ENCODE data around the gene WWC1. TPM values are rescaled to one million over a fixed set of nuclear protein-coding genes. Genes with fewer than 3 reads are reported as not detected.

WWC1 gene
- total and polyA plus RNA-seq, 4 donors = 48.4 to 77.0 (median 56.2) TPM

GRCh38 chr5:168443950-168444700 lies 152.7 kb downstream of the WWC1 start:
- peaks cover 0 to 2% (median 0%) of the 10 kb centered on the region in 4 donors for H3K36me3 ChIP-seq (ENCODE audit: control insufficient read depth in 4 of 4, insufficient read depth in 4 of 4, low read length in 4 of 4)
- 88 to 90% methylated on average over 4 of the region's 4 CpGs for WGBS, 2 donors

GRCh38 chr5:168446983-168447619 lies 155.7 kb downstream of the WWC1 start:
- ATAC-seq (ENCODE audit: insufficient read depth, low FRiP score) (no peak), DNase-seq (no peak)
- WGBS, 2 donors = 87 to 88% methylated on average over 10 of the region's 10 CpGs
- H3K9ac ChIP-seq (ENCODE audit: insufficient read depth in 1 of 2, low read length in 2 of 2) = no peak overlapping the region
- H3K27ac ChIP-seq (ENCODE audit: low read depth in 1 of 2, low read length in 1 of 2) = no peak overlapping the region
- no peak overlapping the region for H3K4me3 ChIP-seq
- no peaks in the 10 kb centered on the region for H3K27me3 ChIP-seq (ENCODE audit: control insufficient read depth in 3 of 3, insufficient read depth in 3 of 3, low read length in 2 of 3)
- H3K4me1 ChIP-seq (ENCODE audit: control insufficient read depth in 5 of 5, insufficient read depth in 5 of 5, low read length in 5 of 5) = peaks cover 0 to 7% (median 0%) of the 10 kb centered on the region in 5 donors
- TF ChIP-seq CTCF (IDR thresholded peaks at IDR 0.05; ENCODE audit: control extremely low read depth, extremely low read depth) = no peak
- H3K36me3 ChIP-seq (ENCODE audit: control insufficient read depth in 4 of 4, insufficient read depth in 4 of 4, low read length in 4 of 4) = peaks cover 0 to 2% (median 0%) of the 10 kb centered on the region in 4 donors
- H3K9me3 ChIP-seq (ENCODE audit: control insufficient read depth in 4 of 4, insufficient read depth in 3 of 4, low read length in 3 of 4) = no peaks in the 10 kb centered on the region

More at GRCh38 chr5:168443950-168444700, 152.7 kb downstream of the WWC1 start:
- H3K9ac ChIP-seq (ENCODE audit: insufficient read depth in 1 of 2, low read length in 2 of 2) = no peak overlapping the region
- H3K27me3 ChIP-seq (ENCODE audit: control insufficient read depth in 3 of 3, insufficient read depth in 3 of 3, low read length in 2 of 3) = no peaks in the 10 kb centered on the region
- peak in 2 of 3 donors; percentile 53 to 67 for DNase-seq
- H3K4me1 ChIP-seq (ENCODE audit: control insufficient read depth in 5 of 5, insufficient read depth in 5 of 5, low read length in 5 of 5) = peaks cover 0 to 7% (median 0%) of the 10 kb centered on the region in 5 donors
- no peak overlapping the region for H3K4me3 ChIP-seq
- no peak for ATAC-seq (ENCODE audit: insufficient read depth, low FRiP score)
- TF ChIP-seq CTCF (IDR thresholded peaks at IDR 0.05; ENCODE audit: control extremely low read depth, extremely low read depth) = no peak
- H3K27ac ChIP-seq (ENCODE audit: low read depth in 1 of 2, low read length in 1 of 2) = no peak overlapping the region
- H3K9me3 ChIP-seq (ENCODE audit: control insufficient read depth in 4 of 4, insufficient read depth in 3 of 4, low read length in 3 of 4) = no peaks in the 10 kb centered on the region

DNA sequence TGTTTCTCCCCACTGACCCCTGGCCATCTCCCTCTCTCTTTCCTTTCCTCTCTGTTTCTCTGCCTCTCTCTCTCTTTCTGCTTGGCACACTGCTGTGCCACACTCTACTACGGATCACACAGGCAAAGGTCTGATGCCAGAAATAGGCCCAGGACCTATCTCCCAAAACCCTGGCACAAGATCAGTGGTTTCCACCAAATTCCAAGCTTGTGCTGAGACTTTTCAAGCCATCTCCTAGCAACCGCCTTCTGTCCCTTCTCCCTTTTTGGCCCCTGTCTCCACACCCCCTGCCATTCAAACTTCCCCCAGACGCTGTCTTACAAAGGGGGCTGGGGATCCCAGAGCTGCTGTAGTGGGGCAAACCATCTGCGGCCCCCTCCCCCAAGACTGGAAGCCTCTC lies 156.4 kb downstream of the WWC1 start:
- H3K27me3 ChIP-seq (ENCODE audit: control insufficient read depth in 3 of 3, insufficient read depth in 3 of 3, low read length in 2 of 3) = no peaks in the 10 kb centered on the region
- H3K27ac ChIP-seq (ENCODE audit: low read depth in 1 of 2, low read length in 1 of 2) = no peak overlapping the region
- ATAC-seq (ENCODE audit: insufficient read depth, low FRiP score) = no peak
- no peaks in the 10 kb centered on the region for H3K9me3 ChIP-seq (ENCODE audit: control insufficient read depth in 4 of 4, insufficient read depth in 3 of 4, low read length in 3 of 4)
- H3K36me3 ChIP-seq (ENCODE audit: control insufficient read depth in 4 of 4, insufficient read depth in 4 of 4, low read length in 4 of 4) = peaks cover 0 to 2% (median 0%) of the 10 kb centered on the region in 4 donors
- no peak for TF ChIP-seq CTCF (IDR thresholded peaks at IDR 0.05; ENCODE audit: control extremely low read depth, extremely low read depth)
- DNase-seq = peak; percentile 44 to 53 (median 48)
- peaks cover 0 to 7% (median 0%) of the 10 kb centered on the region in 5 donors for H3K4me1 ChIP-seq (ENCODE audit: control insufficient read depth in 5 of 5, insufficient read depth in 5 of 5, low read length in 5 of 5)
- H3K9ac ChIP-seq (ENCODE audit: insufficient read depth in 1 of 2, low read length in 2 of 2) = no peak overlapping the region
- no peak overlapping the region for H3K4me3 ChIP-seq
- 87% methylated on average over 4 of the region's 4 CpGs for WGBS, 2 donors
